H1 (cell line): ENCODE data around the gene VPS13D. TPM values are rescaled to one million over a fixed set of nuclear protein-coding genes. Genes with fewer than 3 reads are reported as not detected.

Source experiments
- CEBPB ChIP-seq: IDR thresholded peaks from 2 replicates; pipeline ENCODE4 v1.6.1; 2012; ENCODE audit warnings: low read depth, low read length
- GTF2F1 ChIP-seq: IDR thresholded peaks from 2 replicates; pipeline ENCODE4 v1.6.1; 2012; ENCODE audit warnings: low read depth, low read length, improper control_type of control experiment, borderline replicate concordance
- HDAC2 ChIP-seq, 2 experiments: fragments of 300-600 bp in 1 of 2; sonication (generic) in 1 of 2; IDR thresholded peaks; 2 replicates each; pipeline ENCODE4 v1.6.1; 2011 to 2012; ENCODE audit warnings: low read depth in 2 of 2, low read length in 2 of 2, mild to moderate bottlenecking in 2 of 2, moderate library complexity in 2 of 2, borderline replicate concordance in 1 of 2, inconsistent platforms in 1 of 2
- KDM1A ChIP-seq: fragments of 200-600, 300-600 bp; sonication (generic); IDR thresholded peaks from 2 replicates; pipeline ENCODE4 v1.7.1; 2016; ENCODE audit warnings: mild to moderate bottlenecking, low read length, borderline replicate concordance
- ZNF274 ChIP-seq: IDR thresholded peaks from 2 replicates; pipeline ENCODE4 v1.7.0; 2012; ENCODE audit warnings: low read length, borderline replicate concordance; ENCODE audit errors: extremely low read depth
- polyA plus RNA-seq, 7 experiments: library from polyadenylated mRNA; depleted of rRNA in 3 of 7; stranded (reverse) in 5 of 7; unstranded in 2 of 7; fragments of >200 nt in 5 of 7; fragments of 200-250 nt in 2 of 7; gene quantifications; 1 replicate in 5 of 7; 2 replicates in 1 of 7; 4 replicates in 1 of 7; pipeline versions ENCODE4 v1.2.1 to v1.2.3, GENCODE V29; 2011 to 2013; ENCODE audit warnings: missing spikeins in 2 of 7, mixed read lengths in 2 of 7
- total RNA-seq: library from RNA; stranded (reverse); fragmentation: NEBNext Ultra II Directional; extraction: Animal tissue kit (Norgen Biotek cat#: 25700); gene quantifications from 2 replicates; pipeline ENCODE4 v1.2.1, GENCODE V29; 2021
- TF ChIP-seq, protein P1 (sequence below): fragments of 300-600 bp; sonication (generic); IDR thresholded peaks from 2 replicates; pipeline ENCODE4 v1.7.1; 2012; ENCODE audit warnings: low read length, moderate library complexity, mild to moderate bottlenecking, inconsistent platforms; ENCODE audit not compliant: insufficient replicate concordance

The VPS13D gene
- total and polyA plus RNA-seq, 2 of the 8 experiments (the other 6 are each of a cell fraction or from before 2014, with no cell fraction given), result 10.9 to 31.2 TPM

DNA sequence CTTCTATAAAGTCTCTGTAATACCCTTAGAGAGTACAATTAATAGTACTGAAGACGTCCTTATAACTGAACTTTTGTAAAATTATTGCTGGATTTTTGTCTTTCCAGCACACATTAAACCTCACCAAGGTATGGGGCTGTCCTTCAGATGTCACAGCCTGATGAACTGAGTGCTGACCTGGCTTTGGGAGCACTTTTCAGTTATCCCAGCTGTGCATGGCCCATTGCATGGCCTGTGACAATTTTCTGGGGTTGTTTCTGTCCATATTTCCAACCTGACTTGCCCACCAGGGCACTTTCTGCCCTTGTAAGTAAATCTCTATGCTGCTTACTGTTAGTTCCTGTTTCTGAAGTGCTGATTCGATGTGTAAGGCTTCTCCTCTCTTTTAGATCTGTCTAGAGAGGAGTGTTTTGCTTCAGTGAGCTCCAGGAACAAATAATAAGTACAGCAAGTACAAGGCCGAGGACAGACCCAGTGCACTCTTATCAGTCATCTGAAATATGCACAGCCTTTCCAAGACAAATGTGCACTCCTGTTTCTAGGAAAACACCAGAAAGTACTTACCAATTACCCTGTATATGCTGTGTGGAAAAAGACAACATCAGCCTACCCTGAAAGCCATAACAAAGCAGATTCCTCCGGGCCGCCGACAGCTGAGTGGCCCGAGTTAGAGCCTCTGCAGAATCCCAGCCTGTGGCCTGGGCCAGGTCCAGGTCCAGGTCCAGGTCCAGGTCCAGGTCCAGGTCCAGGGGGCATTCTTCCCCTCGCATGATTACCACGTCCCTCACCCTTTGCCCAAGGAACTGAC lies 266.5 kb downstream of the VPS13D start (continued):
- TF ChIP-seq, protein P1, sequence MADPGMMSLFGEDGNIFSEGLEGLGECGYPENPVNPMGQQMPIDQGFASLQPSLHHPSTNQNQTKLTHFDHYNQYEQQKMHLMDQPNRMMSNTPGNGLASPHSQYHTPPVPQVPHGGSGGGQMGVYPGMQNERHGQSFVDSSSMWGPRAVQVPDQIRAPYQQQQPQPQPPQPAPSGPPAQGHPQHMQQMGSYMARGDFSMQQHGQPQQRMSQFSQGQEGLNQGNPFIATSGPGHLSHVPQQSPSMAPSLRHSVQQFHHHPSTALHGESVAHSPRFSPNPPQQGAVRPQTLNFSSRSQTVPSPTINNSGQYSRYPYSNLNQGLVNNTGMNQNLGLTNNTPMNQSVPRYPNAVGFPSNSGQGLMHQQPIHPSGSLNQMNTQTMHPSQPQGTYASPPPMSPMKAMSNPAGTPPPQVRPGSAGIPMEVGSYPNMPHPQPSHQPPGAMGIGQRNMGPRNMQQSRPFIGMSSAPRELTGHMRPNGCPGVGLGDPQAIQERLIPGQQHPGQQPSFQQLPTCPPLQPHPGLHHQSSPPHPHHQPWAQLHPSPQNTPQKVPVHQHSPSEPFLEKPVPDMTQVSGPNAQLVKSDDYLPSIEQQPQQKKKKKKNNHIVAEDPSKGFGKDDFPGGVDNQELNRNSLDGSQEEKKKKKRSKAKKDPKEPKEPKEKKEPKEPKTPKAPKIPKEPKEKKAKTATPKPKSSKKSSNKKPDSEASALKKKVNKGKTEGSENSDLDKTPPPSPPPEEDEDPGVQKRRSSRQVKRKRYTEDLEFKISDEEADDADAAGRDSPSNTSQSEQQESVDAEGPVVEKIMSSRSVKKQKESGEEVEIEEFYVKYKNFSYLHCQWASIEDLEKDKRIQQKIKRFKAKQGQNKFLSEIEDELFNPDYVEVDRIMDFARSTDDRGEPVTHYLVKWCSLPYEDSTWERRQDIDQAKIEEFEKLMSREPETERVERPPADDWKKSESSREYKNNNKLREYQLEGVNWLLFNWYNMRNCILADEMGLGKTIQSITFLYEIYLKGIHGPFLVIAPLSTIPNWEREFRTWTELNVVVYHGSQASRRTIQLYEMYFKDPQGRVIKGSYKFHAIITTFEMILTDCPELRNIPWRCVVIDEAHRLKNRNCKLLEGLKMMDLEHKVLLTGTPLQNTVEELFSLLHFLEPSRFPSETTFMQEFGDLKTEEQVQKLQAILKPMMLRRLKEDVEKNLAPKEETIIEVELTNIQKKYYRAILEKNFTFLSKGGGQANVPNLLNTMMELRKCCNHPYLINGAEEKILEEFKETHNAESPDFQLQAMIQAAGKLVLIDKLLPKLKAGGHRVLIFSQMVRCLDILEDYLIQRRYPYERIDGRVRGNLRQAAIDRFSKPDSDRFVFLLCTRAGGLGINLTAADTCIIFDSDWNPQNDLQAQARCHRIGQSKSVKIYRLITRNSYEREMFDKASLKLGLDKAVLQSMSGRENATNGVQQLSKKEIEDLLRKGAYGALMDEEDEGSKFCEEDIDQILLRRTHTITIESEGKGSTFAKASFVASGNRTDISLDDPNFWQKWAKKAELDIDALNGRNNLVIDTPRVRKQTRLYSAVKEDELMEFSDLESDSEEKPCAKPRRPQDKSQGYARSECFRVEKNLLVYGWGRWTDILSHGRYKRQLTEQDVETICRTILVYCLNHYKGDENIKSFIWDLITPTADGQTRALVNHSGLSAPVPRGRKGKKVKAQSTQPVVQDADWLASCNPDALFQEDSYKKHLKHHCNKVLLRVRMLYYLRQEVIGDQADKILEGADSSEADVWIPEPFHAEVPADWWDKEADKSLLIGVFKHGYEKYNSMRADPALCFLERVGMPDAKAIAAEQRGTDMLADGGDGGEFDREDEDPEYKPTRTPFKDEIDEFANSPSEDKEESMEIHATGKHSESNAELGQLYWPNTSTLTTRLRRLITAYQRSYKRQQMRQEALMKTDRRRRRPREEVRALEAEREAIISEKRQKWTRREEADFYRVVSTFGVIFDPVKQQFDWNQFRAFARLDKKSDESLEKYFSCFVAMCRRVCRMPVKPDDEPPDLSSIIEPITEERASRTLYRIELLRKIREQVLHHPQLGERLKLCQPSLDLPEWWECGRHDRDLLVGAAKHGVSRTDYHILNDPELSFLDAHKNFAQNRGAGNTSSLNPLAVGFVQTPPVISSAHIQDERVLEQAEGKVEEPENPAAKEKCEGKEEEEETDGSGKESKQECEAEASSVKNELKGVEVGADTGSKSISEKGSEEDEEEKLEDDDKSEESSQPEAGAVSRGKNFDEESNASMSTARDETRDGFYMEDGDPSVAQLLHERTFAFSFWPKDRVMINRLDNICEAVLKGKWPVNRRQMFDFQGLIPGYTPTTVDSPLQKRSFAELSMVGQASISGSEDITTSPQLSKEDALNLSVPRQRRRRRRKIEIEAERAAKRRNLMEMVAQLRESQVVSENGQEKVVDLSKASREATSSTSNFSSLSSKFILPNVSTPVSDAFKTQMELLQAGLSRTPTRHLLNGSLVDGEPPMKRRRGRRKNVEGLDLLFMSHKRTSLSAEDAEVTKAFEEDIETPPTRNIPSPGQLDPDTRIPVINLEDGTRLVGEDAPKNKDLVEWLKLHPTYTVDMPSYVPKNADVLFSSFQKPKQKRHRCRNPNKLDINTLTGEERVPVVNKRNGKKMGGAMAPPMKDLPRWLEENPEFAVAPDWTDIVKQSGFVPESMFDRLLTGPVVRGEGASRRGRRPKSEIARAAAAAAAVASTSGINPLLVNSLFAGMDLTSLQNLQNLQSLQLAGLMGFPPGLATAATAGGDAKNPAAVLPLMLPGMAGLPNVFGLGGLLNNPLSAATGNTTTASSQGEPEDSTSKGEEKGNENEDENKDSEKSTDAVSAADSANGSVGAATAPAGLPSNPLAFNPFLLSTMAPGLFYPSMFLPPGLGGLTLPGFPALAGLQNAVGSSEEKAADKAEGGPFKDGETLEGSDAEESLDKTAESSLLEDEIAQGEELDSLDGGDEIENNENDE, result no peak
- no peak for TF ChIP-seq ZNF274
- TF ChIP-seq KDM1A, result no peak
- no peak for TF ChIP-seq HDAC2 (IDR thresholded peaks at IDR 0.05; ENCODE audit: borderline replicate concordance in 1 of 2, low read depth in 2 of 2, low read length in 2 of 2)
- TF ChIP-seq GTF2F1, result no peak
- no peak for TF ChIP-seq CEBPB
